Skeletal muscle satellite cell (primary cell): ENCODE data around the gene NANOS1.

ENCODE experiments used
- H3K27me3 ChIP-seq: 2 replicates; pipeline ENCODE4 v1.7.0; 2013; ENCODE audit warnings: low read length; ENCODE audit not compliant: control insufficient read depth, insufficient read depth
- H3K36me3 ChIP-seq: 2 replicates; pipeline ENCODE4 v1.7.0; 2013; ENCODE audit warnings: mild to moderate bottlenecking, control low read depth, low read length; ENCODE audit not compliant: insufficient read depth
- H3K4me1 ChIP-seq: 2 replicates; pipeline ENCODE4 v1.7.0; 2013; ENCODE audit warnings: low read length; ENCODE audit not compliant: control insufficient read depth, insufficient read depth
- H3K4me2 ChIP-seq: 2 replicates; pipeline ENCODE4 v1.7.0; 2013; ENCODE audit warnings: mild to moderate bottlenecking, low read length
- H3K4me3 ChIP-seq: 2 replicates; pipeline ENCODE4 v1.7.0; 2013; ENCODE audit warnings: low read length
- H3K9ac ChIP-seq: 2 replicates; pipeline ENCODE4 v1.7.0; 2013; ENCODE audit warnings: mild to moderate bottlenecking, low read depth, low read length, moderate library complexity
- H3K9me3 ChIP-seq: replicated peaks from 2 replicates; pipeline ENCODE4 v1.7.0; 2013; ENCODE audit warnings: mild to moderate bottlenecking, control low read depth, low read length

NANOS1 gene

DNA sequence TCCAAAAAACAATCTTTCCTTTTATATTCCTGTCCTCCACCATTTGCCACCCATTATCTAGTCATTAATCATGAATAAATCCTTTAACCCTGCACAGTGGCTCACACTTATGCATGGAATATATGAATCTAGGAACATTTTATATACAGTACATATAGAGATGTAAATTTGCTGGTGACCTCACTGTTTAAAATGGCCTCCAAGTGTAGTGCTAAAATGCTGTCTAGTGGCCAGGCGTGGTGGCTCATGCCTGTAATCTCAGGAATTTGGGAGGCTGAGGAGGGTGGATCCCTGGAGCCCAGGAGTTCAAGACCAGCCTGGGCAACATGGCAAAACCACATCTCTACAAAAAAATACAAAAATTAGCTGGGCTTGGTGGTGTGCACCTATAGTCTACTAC is 9.6 kb downstream of the NANOS1 start:
- peaks cover 85% of the 10 kb centered on the region for H3K36me3 ChIP-seq
- no peak overlapping the region for H3K4me3 ChIP-seq
- H3K4me2 ChIP-seq = no peak overlapping the region
- no peaks in the 10 kb centered on the region for H3K27me3 ChIP-seq
- H3K4me1 ChIP-seq = no peaks in the 10 kb centered on the region
- H3K9ac ChIP-seq = no peak overlapping the region
- no peaks in the 10 kb centered on the region for H3K9me3 ChIP-seq

DNA sequence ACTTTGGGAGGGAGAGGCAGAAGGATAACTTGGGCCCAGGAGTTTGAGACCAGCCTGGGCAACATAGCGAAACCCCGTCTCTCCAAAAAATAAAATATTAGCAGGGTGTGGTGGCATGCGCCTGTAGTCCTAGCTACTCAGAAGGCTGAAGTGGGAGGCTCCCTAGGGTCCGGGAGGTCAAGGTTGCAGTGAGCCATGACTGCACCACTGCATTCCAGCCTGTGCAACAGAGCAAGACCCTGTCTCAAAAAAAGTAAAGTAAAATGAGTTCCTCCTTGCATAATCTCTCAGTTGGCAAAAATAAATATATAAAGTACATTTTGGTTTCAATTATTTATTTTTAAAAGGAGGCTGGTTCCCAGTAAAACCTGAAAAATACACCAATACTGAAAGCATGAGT is 11.8 kb downstream of the NANOS1 start:
- Histone ChIP-seq H3K9me3 (no peaks in the 10 kb centered on the region), H3K9ac (no peak overlapping the region), H3K4me3 (no peak overlapping the region), H3K27me3 (no peaks in the 10 kb centered on the region), H3K4me2 (no peak overlapping the region), H3K4me1 (no peaks in the 10 kb centered on the region), H3K36me3 (peaks cover 88% of the 10 kb centered on the region)

- Histone ChIP-seq H3K9ac (no peak overlapping the region), H3K27me3 (no peaks in the 10 kb centered on the region), H3K36me3 (peaks cover 88% of the 10 kb centered on the region), H3K4me3 (no peak overlapping the region), H3K4me2 (no peak overlapping the region), H3K9me3 (no peaks in the 10 kb centered on the region), H3K4me1 (no peaks in the 10 kb centered on the region)
Observed at GRCh38 chr10:119042169-119042568, 12.7 kb downstream of the NANOS1 start.

DNA sequence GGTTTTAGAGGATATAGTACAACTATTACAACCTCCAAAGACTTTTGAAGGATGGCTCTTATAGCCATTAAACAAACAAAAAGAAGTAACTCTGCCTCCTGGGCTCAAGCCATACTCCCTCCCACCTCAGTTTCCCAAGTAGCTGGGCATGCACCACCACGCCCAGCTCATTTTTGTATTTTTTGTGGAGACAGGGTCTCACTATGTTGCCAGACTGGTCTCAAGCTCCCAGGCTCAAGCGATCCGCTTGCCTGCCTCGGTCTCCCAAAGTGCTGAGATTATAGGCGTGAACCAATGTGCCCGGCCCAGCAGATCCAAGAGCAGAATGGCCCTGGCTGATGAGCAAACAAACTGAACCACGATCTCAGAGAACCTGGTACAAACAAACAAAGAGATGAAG is 16.0 kb downstream of the NANOS1 start:
- Histone ChIP-seq H3K4me3 (no peak overlapping the region), H3K36me3 (peaks cover 92% of the 10 kb centered on the region), H3K9ac (no peak overlapping the region), H3K27me3 (no peaks in the 10 kb centered on the region), H3K4me2 (no peak overlapping the region), H3K4me1 (no peaks in the 10 kb centered on the region), H3K9me3 (no peaks in the 10 kb centered on the region)

DNA sequence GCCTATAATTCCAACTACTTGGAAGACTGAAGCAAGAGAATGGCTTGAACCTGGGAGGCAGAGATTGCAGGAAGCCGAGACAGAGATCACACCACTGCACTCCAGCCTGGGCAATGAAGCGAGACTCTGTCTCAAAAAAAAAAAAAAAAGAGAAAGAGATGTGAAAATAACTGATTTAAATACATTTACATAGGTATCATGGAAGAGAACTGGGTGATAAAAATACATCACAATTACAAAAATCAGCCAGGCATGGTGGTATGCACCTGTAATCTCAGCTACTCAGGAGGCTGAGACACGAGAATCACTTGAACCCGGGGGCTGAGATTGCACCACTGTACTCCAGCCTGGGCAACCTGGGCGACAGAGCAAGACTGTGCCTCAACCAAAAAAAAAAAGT is 19.8 kb downstream of the NANOS1 start:
- no peaks in the 10 kb centered on the region for H3K9me3 ChIP-seq
- no peak overlapping the region for H3K9ac ChIP-seq
- no peaks in the 10 kb centered on the region for H3K4me1 ChIP-seq
- H3K36me3 ChIP-seq = peaks cover 91% of the 10 kb centered on the region
- H3K4me3 ChIP-seq = no peak overlapping the region
- no peaks in the 10 kb centered on the region for H3K27me3 ChIP-seq
- H3K4me2 ChIP-seq = no peak overlapping the region

DNA sequence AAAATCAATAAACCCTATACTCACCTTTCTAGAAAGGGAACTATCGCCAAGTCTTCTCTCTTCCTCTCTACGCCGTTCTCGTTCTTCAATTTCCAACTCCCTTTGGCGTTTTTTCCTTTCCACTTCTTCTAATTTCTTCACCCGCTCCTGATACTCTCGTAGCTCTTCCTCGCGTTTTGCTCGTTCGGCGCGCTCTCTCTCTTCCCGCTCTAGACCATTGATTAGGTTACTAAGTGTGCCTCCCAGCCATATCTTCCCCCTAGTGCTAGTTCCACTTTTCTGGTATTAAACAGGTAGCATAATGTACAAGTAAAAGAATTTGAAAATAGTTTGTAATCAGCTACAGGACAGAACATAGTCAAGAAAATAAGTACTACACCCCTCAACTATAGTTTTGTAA is 20.3 kb downstream of the NANOS1 start:
- Histone ChIP-seq H3K36me3 (peaks cover 93% of the 10 kb centered on the region), H3K27me3 (no peaks in the 10 kb centered on the region), H3K4me1 (no peaks in the 10 kb centered on the region), H3K9ac (no peak overlapping the region), H3K4me3 (no peak overlapping the region), H3K9me3 (no peaks in the 10 kb centered on the region), H3K4me2 (no peak overlapping the region)

DNA sequence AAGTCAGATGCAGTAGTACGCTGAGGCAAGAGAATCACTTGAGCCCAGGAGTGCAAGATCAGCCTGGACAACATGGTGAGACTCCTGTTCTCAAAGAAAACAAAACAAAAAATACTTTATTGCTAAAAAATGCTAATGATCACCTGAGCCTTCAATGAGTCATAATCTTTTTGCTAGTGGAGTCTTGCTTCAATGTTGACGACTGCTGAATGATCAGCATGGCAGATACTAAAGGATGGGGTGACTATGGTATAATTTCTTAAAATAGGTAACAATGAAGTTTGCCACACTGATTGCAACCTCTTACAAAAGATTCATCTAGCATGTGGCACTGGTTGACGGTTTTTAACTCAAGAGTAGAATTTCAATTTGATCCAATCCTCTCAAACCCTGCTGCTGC is 22.3 kb downstream of the NANOS1 start:
- H3K36me3 ChIP-seq = peaks cover 93% of the 10 kb centered on the region
- no peak overlapping the region for H3K9ac ChIP-seq
- no peaks in the 10 kb centered on the region for H3K4me1 ChIP-seq
- H3K4me2 ChIP-seq = no peak overlapping the region
- no peaks in the 10 kb centered on the region for H3K27me3 ChIP-seq
- no peaks in the 10 kb centered on the region for H3K9me3 ChIP-seq
- no peak overlapping the region for H3K4me3 ChIP-seq

DNA sequence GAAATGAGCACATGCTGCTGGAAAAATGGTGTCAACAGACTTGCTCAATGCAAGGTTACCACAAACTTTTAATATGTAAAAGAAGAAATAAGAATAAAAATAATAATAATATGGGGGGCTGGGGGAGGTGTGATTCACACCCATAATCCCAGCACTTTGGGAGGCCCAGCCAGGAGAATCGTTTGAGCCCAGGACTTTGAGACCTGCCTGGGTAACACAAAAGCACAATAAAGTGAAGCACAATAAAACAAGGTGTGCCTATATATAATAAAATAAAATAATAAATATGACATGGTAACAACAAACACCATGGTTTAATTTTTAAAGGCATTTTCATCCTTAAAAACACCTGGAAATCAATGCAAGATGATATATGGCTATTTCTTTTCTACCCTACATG is 26.0 kb downstream of the NANOS1 start:
- no peaks in the 10 kb centered on the region for H3K27me3 ChIP-seq
- H3K4me1 ChIP-seq = no peaks in the 10 kb centered on the region
- peaks cover 94% of the 10 kb centered on the region for H3K36me3 ChIP-seq
- no peak overlapping the region for H3K4me3 ChIP-seq
- no peak overlapping the region for H3K9ac ChIP-seq
- no peak overlapping the region for H3K4me2 ChIP-seq
- H3K9me3 ChIP-seq = no peaks in the 10 kb centered on the region

DNA sequence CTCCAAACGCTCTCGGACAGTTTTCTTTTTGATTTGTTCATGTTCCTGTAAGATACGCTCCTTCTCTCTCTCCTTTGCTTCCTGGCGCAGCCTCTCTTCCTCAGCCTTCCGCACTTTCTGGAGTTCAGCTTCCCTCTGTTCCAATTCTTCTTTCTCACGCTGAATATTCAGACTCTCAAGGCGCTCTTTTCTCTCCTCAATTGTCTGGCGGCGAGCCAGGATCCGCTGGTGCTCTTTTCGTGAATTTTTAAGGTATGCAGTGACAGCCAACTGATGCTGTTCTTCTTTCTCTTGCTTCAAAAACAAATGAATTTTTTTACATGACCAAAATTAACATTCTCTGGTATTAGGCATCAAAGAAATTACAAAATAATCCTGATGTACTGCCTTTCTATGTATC is 28.5 kb downstream of the NANOS1 start:
- H3K9ac ChIP-seq = no peak overlapping the region
- no peaks in the 10 kb centered on the region for H3K4me1 ChIP-seq

DNA sequence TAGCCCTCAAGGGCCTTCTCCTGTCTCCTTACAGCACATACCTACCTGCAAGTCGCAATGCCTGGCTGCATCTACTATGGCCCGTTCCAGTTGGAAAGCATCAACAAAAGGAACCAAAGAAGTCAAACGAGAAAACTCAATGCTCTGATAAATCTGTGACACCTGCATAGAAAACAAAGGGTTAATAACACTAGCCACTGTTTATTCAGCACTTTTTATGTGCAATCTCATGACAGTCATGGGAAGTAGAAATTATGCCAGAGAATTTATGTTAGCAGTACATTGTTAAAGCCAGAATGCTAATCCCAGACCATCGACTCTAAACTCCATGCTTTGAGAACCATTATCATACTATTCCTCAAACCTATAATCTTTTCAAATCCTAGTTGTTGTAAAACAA is 30.0 kb downstream of the NANOS1 start:
- Histone ChIP-seq H3K4me1 (no peaks in the 10 kb centered on the region), H3K9me3 (no peaks in the 10 kb centered on the region), H3K4me2 (no peak overlapping the region), H3K27me3 (no peaks in the 10 kb centered on the region), H3K36me3 (peaks cover 91% of the 10 kb centered on the region), H3K4me3 (no peak overlapping the region), H3K9ac (no peak overlapping the region)

More for the DNA sequence above, 28.5 kb downstream of the NANOS1 start:
- Histone ChIP-seq H3K4me2 (no peak overlapping the region), H3K36me3 (peaks cover 86% of the 10 kb centered on the region), H3K9me3 (no peaks in the 10 kb centered on the region), H3K4me3 (no peak overlapping the region), H3K27me3 (no peaks in the 10 kb centered on the region)

DNA sequence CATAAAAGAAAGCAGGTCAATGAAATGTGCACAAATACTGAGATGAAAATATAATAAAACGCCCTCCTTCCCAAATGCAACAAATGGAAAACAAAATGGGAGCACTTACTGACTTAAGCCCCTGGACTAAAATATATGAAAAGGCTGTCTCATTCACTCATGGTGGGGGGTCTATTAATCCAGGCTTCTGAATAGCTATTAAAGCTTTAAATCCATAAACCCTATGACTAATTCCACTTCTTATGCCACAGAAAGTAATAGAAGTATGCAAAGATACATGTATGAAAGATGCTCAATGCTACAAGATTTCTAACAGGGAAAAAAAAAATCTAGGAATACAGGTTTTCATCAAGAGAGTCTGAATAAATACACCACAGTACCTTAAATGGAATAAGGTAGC is 30.6 kb downstream of the NANOS1 start:
- H3K4me2 ChIP-seq = no peak overlapping the region
- no peak overlapping the region for H3K4me3 ChIP-seq
- H3K9ac ChIP-seq = no peak overlapping the region
- H3K36me3 ChIP-seq = peaks cover 91% of the 10 kb centered on the region
- H3K9me3 ChIP-seq = no peaks in the 10 kb centered on the region
- H3K27me3 ChIP-seq = no peaks in the 10 kb centered on the region
- no peaks in the 10 kb centered on the region for H3K4me1 ChIP-seq

DNA sequence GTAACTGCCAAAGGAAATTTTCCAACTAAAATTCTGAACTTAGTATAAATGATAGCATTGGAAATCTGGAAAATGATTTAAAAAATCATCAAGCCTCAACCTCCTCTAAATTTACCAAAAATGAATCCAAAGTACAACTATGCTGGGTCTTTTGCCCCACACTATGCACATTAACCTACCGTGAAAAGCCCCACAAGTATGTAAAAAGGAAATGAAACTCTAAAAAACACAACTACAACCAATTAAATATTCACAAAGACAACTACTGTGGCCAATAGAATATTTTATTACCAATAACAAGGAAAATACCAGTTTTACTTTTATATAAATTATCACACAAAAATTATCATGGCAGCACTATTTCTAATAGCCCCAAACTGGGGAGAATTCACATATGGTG is 31.8 kb downstream of the NANOS1 start:
- Histone ChIP-seq H3K27me3 (no peaks in the 10 kb centered on the region), H3K4me2 (no peak overlapping the region), H3K9me3 (no peaks in the 10 kb centered on the region), H3K9ac (no peak overlapping the region), H3K36me3 (peaks cover 88% of the 10 kb centered on the region), H3K4me1 (no peaks in the 10 kb centered on the region), H3K4me3 (no peak overlapping the region)
